NCI-H748 treated with DMSO at 0.1 percent for 48 hours (cell line): ENCODE results near the gene LETM1.

Source experiments
- DNase-seq: peaks from one replicate; lab custom pipeline; 2025; lab: John Stamatoyannopoulos, UW

The LETM1 gene

DNA sequence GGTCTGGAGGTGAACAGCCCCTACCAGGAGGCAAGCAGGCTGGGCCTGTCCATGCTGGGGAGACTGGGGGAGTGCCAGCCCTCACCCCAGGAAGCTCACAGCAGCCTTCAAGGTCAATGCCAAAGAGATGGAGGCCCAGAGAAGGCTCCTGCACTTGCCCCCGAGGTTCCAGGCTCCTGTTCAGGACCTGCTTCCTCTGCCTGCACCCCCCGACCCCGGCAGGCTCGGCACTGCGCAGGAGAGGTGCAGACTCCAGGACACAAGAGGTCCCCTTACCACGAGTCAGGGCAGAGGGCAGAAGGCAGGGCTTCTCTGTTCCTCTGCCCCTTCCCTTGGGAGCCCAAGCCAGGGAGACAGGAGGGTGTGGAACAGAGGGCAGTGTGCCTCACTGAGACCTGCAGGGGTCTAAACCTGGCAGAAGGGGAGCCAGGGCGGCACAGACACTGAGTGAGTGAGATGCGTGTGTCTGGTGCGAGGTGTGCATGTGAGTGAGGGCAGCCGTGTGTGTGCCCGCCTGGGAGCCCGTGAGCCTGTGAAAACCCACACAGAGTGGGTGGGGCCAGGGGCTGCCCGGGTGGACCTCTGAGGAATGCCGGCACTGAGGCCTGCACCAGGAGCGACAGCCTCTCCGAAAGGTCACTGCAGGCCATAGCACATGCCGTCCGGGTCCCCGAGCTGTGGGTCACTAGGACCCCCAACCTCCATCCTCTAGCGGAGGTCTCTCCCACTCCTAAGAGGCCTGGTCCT, 93.5 kb downstream of the LETM1 start:
- no peak for DNase-seq
